ENCODE measurements around the gene SCAMP3.

GRCh38 chr1:155300024-155300423, 37.9 kb upstream of the SCAMP3 start:
- no peak for TF ChIP-seq CTCF (IDR thresholded peaks at IDR 0.05)
- no peak for TF ChIP-seq POLR2A (IDR thresholded peaks at IDR 0.05)
